ENCODE results near the gene ERH.

DNA sequence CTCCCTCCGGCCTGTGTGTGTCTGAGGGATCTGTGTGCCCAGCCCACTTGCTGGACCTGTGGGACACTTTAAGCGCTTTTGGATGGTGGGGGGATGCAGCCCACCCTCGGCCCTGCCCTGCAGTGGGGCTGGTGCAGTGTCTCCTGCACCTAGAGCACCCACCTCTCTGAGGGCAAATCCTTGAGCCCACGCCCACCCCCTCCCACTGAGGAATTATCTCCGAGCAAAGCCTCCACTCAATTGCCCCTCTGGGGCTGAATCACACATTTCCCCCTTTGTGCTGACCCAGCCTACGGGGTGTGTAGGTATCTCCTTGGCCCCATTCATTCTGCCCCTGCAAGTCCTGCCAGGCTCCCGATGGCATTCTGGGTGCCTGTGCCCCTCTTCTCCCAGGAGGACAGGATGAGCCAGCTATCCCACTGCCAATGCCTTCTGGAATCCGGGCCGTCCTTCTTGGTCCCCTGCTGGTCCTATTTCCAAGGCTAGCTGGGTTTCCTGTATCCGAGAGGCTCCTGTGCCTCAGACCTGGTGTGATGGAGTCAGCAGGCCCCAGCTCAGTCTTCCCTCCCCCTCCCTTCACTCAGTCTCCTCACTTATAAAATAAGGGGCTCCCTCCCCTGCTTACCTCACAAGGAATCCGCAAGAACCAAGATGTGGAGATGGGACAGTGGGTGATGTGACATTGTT is 48.9 kb downstream of the ERH start:
- no peak for TF ChIP-seq SRF (IDR thresholded peaks at IDR 0.05; ENCODE audit: low read depth in 2 of 2, low read length in 2 of 2)
- TF ChIP-seq POLR2AphosphoS5 (IDR thresholded peaks at IDR 0.05; ENCODE audit: low read length) = no peak
- no peak for TF ChIP-seq BRCA1 (IDR thresholded peaks at IDR 0.05; ENCODE audit: low read depth, low read length)
- TF ChIP-seq, protein P1, sequence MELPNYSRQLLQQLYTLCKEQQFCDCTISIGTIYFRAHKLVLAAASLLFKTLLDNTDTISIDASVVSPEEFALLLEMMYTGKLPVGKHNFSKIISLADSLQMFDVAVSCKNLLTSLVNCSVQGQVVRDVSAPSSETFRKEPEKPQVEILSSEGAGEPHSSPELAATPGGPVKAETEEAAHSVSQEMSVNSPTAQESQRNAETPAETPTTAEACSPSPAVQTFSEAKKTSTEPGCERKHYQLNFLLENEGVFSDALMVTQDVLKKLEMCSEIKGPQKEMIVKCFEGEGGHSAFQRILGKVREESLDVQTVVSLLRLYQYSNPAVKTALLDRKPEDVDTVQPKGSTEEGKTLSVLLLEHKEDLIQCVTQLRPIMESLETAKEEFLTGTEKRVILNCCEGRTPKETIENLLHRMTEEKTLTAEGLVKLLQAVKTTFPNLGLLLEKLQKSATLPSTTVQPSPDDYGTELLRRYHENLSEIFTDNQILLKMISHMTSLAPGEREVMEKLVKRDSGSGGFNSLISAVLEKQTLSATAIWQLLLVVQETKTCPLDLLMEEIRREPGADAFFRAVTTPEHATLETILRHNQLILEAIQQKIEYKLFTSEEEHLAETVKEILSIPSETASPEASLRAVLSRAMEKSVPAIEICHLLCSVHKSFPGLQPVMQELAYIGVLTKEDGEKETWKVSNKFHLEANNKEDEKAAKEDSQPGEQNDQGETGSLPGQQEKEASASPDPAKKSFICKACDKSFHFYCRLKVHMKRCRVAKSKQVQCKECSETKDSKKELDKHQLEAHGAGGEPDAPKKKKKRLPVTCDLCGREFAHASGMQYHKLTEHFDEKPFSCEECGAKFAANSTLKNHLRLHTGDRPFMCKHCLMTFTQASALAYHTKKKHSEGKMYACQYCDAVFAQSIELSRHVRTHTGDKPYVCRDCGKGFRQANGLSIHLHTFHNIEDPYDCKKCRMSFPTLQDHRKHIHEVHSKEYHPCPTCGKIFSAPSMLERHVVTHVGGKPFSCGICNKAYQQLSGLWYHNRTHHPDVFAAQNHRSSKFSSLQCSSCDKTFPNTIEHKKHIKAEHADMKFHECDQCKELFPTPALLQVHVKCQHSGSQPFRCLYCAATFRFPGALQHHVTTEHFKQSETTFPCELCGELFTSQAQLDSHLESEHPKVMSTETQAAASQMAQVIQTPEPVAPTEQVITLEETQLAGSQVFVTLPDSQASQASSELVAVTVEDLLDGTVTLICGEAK (IDR thresholded peaks at IDR 0.05; ENCODE audit: borderline replicate concordance) = no peak
- no peak for TF ChIP-seq CTCF (IDR thresholded peaks at IDR 0.05 in 2 of 3, conservative IDR thresholded peaks at IDR 0.05 in 1 of 3; ENCODE audit: control insufficient read depth in 2 of 3, extremely low read depth in 1 of 3, insufficient read depth in 1 of 3, low read depth in 3 of 3, low read length in 3 of 3)
- TF ChIP-seq ZZZ3 (IDR thresholded peaks at IDR 0.05; ENCODE audit: control insufficient read depth, insufficient read length, low read depth) = no peak
- no peak for TF ChIP-seq ATF3 (IDR thresholded peaks at IDR 0.05; ENCODE audit: borderline replicate concordance, extremely low read depth, low read depth, low read length)
